H1 (cell line): ENCODE results near the gene ZNF773. TPM values are rescaled to one million over a fixed set of nuclear protein-coding genes. Genes with fewer than 3 reads are reported as not detected.
A peak's percentile ranks its signal among the peaks of the same experiment; 100 is the strongest.
"Not testable (repeated sequence)": the region's sequence is repeated elsewhere in the genome, so short reads cannot be mapped to it uniquely, and the experiment has no call there.

Experiments used
- CTCF ChIA-PET: fragments of 300-600 bp; sonication (Branson Sonifier 250); formaldehyde crosslinking; loops from one replicate; lab custom pipeline; 2021; ENCODE audit not compliant: partially characterized antibody; lab: Charles Lee
- POLR2A ChIA-PET: fragments of 300-600 bp; sonication (Branson Sonifier 250); formaldehyde crosslinking; loops from one replicate; lab custom pipeline; 2021; ENCODE audit warnings: inconsistent platforms; ENCODE audit not compliant: partially characterized antibody; lab: Charles Lee
- DNase-seq, 2 experiments: peaks; one replicate each; pipeline versions ENCODE4 v3.0.0 to v3.0.0-alpha.2; 2010 to 2022; ENCODE audit warnings: low spot score in 2 of 2, low read depth in 1 of 2, mixed read lengths in 1 of 2
- FAIRE-seq: peaks from 2 replicates; lab custom pipeline; 2011; peaks lifted over from hg19 to GRCh38; lab: Jason Lieb, UNC
- H2AFZ ChIP-seq: 2 replicates; pipeline ENCODE4 v1.8.1; 2012; ENCODE audit warnings: low read length, inconsistent platforms
- H2AK5ac ChIP-seq: 2 replicates; pipeline ENCODE4 v1.6.1; 2013; ENCODE audit warnings: low read depth, low read length
- H2BK120ac ChIP-seq: replicated peaks from 2 replicates; pipeline ENCODE3; 2013; ENCODE audit warnings: low read depth, low read length, inconsistent platforms
- H2BK12ac ChIP-seq: 2 replicates; pipeline ENCODE4 v1.6.1; 2013; ENCODE audit warnings: low read depth, low read length
- H2BK15ac ChIP-seq: 2 replicates; pipeline ENCODE4 v1.6.1; 2013; ENCODE audit warnings: low read length
- H2BK20ac ChIP-seq: 2 replicates; pipeline ENCODE4 v1.6.1; 2013; ENCODE audit warnings: low read length
- H2BK5ac ChIP-seq: 2 replicates; pipeline ENCODE4 v1.6.1; 2013; ENCODE audit warnings: low read depth, low read length
- H3K14ac ChIP-seq: 2 replicates; pipeline ENCODE4 v1.6.1; 2013; ENCODE audit warnings: inconsistent platforms; ENCODE audit not compliant: insufficient read length
- H3K18ac ChIP-seq: 2 replicates; pipeline ENCODE4 v1.6.1; 2013; ENCODE audit warnings: low read length; ENCODE audit errors: extremely low read depth
- H3K23ac ChIP-seq: 2 replicates; pipeline ENCODE4 v1.6.1; 2013; ENCODE audit warnings: inconsistent platforms; ENCODE audit not compliant: insufficient read length
- H3K23me2 ChIP-seq: 2 replicates; pipeline ENCODE4 v1.6.1; 2013; ENCODE audit warnings: low read depth, low read length
- H3K27ac ChIP-seq: 2 replicates; pipeline ENCODE4 v1.6.1; 2011; ENCODE audit warnings: low read depth, low read length, inconsistent platforms
- H3K27me3 ChIP-seq, 4 experiments: replicated peaks in 1 of 4; 1 replicate in 1 of 4; 2 replicates in 3 of 4; pipeline versions ENCODE4 v1.6.1 to v1.8.1; 2011 to 2013; ENCODE audit warnings: low read length in 3 of 4, mild to moderate bottlenecking in 3 of 4, inconsistent platforms in 2 of 4, mixed read lengths in 2 of 4, moderate library complexity in 1 of 4; ENCODE audit not compliant: control insufficient read depth in 3 of 4, insufficient read depth in 3 of 4; ENCODE audit errors: extremely low read depth in 1 of 4
- H3K36me3 ChIP-seq, 4 experiments: 2 replicates each; pipeline versions ENCODE4 v1.6.1 to v1.8.1; 2011 to 2013; ENCODE audit warnings: mild to moderate bottlenecking in 4 of 4, low read length in 3 of 4, moderate library complexity in 2 of 4, control low read depth in 1 of 4, inconsistent platforms in 1 of 4; ENCODE audit not compliant: insufficient read depth in 4 of 4, control insufficient read depth in 2 of 4
- H3K4ac ChIP-seq: replicated peaks from 2 replicates; pipeline ENCODE3; 2013; ENCODE audit warnings: low read length, low read depth, mixed read lengths, inconsistent platforms; ENCODE audit not compliant: insufficient read length
- H3K4me1 ChIP-seq, 4 experiments: replicated peaks in 1 of 4; 1 replicate in 1 of 4; 2 replicates in 3 of 4; pipeline versions ENCODE4 v1.6.1 to v1.8.1; 2011 to 2013; ENCODE audit warnings: low read length in 3 of 4, inconsistent platforms in 2 of 4, mixed read lengths in 1 of 4; ENCODE audit not compliant: insufficient read depth in 4 of 4, control insufficient read depth in 3 of 4
- H3K4me2 ChIP-seq, 2 experiments: 2 replicates each; pipeline versions ENCODE4 v1.6.1 to v1.8.1; 2011 to 2013; ENCODE audit warnings: low read depth in 2 of 2, low read length in 2 of 2, control low read depth in 1 of 2, inconsistent platforms in 1 of 2, mild to moderate bottlenecking in 1 of 2; ENCODE audit not compliant: insufficient read depth in 1 of 2
- H3K4me3 ChIP-seq, 4 experiments: fragments of 200-600, 300-600 bp in 1 of 4; sonication (generic), shearing (Covaris generic), sonication (Bioruptor Twin) in 1 of 4; 2 replicates each; pipeline versions ENCODE4 v1.5.1 to v1.8.1; 2011 to 2016; ENCODE audit warnings: low read length in 4 of 4, low read depth in 3 of 4, control low read depth in 2 of 4, inconsistent platforms in 2 of 4, mild to moderate bottlenecking in 2 of 4, mixed read lengths in 1 of 4, moderate library complexity in 1 of 4; ENCODE audit not compliant: insufficient read depth in 2 of 4; ENCODE audit errors: extremely low read depth in 1 of 4
- H3K56ac ChIP-seq: replicated peaks from 2 replicates; pipeline ENCODE3; 2013; ENCODE audit warnings: low read depth, mild to moderate bottlenecking, mixed read lengths, low read length, inconsistent platforms; ENCODE audit not compliant: insufficient read length
- H3K79me1 ChIP-seq: 2 replicates; pipeline ENCODE4 v1.6.1; 2013; ENCODE audit warnings: low read depth, low read length, control low read depth
- H3K79me2 ChIP-seq, 2 experiments: 2 replicates each; pipeline versions ENCODE4 v1.6.1 to v1.8.1; 2012 to 2013; ENCODE audit warnings: low read length in 2 of 2, mild to moderate bottlenecking in 2 of 2, inconsistent platforms in 1 of 2; ENCODE audit not compliant: insufficient read depth in 2 of 2, control insufficient read depth in 1 of 2
- H3K9ac ChIP-seq, 4 experiments: replicated peaks in 1 of 4; 1 replicate in 1 of 4; 2 replicates in 3 of 4; pipeline versions ENCODE4 v1.6.1 to v1.8.1; 2011 to 2013; ENCODE audit warnings: low read depth in 3 of 4, low read length in 3 of 4, control low read depth in 2 of 4, mild to moderate bottlenecking in 2 of 4, moderate library complexity in 2 of 4, inconsistent platforms in 1 of 4; ENCODE audit errors: extremely low read depth in 1 of 4
- H3K9me3 ChIP-seq, 2 experiments: 2 replicates each; pipeline versions ENCODE4 v1.6.1 to v1.8.1; 2012 to 2013; ENCODE audit warnings: mild to moderate bottlenecking in 2 of 2, moderate library complexity in 2 of 2, control low read depth in 1 of 2, inconsistent platforms in 1 of 2, low read depth in 1 of 2, low read length in 1 of 2, mixed read lengths in 1 of 2; ENCODE audit not compliant: insufficient read depth in 2 of 2
- H4K20me1 ChIP-seq, 2 experiments: replicated peaks in 1 of 2; 2 replicates each; pipeline versions ENCODE3 to v1.8.1; 2011 to 2013; ENCODE audit warnings: inconsistent platforms in 2 of 2, low read length in 2 of 2, mild to moderate bottlenecking in 1 of 2; ENCODE audit not compliant: insufficient read depth in 2 of 2, control insufficient read depth in 1 of 2
- H4K5ac ChIP-seq: 2 replicates; pipeline ENCODE4 v1.6.1; 2013; ENCODE audit warnings: low read length, low read depth, mixed read lengths, inconsistent platforms; ENCODE audit not compliant: insufficient read length
- H4K8ac ChIP-seq: 2 replicates; pipeline ENCODE4 v1.8.0; 2013; ENCODE audit warnings: mild to moderate bottlenecking, moderate library complexity, low read length, inconsistent platforms; ENCODE audit not compliant: insufficient read depth; ENCODE audit errors: extremely low read depth
- H4K91ac ChIP-seq: replicated peaks from 2 replicates; pipeline ENCODE3; 2013; ENCODE audit warnings: low read length, mixed read lengths, inconsistent platforms; ENCODE audit not compliant: insufficient read length
- CHD2 ChIP-seq: IDR thresholded peaks from 2 replicates; pipeline ENCODE4 v1.6.1; 2012; ENCODE audit warnings: low read length, improper control_type of control experiment
- CREB1 ChIP-seq: IDR thresholded peaks from 2 replicates; pipeline ENCODE4 v1.6.1; 2012; ENCODE audit warnings: inconsistent platforms
- GABPA ChIP-seq: IDR thresholded peaks from 2 replicates; pipeline ENCODE4 v1.6.1; 2011; ENCODE audit warnings: mild to moderate bottlenecking, low read length, moderate library complexity, borderline replicate concordance; ENCODE audit not compliant: insufficient read depth
- KDM4A ChIP-seq: IDR thresholded peaks from one replicate; pipeline ENCODE4 v1.7.1; 2012; ENCODE audit warnings: low read depth, mild to moderate bottlenecking, moderate library complexity, low read length, inconsistent platforms; ENCODE audit not compliant: severe bottlenecking
- PHF8 ChIP-seq: fragments of 200-600 bp; sonication (generic); conservative IDR thresholded peaks from 2 replicates; pipeline ENCODE4 v1.7.1; 2012; ENCODE audit warnings: low read depth, mild to moderate bottlenecking, inconsistent platforms, low read length, moderate library complexity
- POLR2A ChIP-seq, 2 experiments: IDR thresholded peaks; 1 replicate in 1 of 2; 2 replicates in 1 of 2; pipeline ENCODE4 v1.6.1; 2011; ENCODE audit warnings: low read depth in 2 of 2, low read length in 2 of 2, mild to moderate bottlenecking in 2 of 2; ENCODE audit errors: control extremely low read depth in 1 of 2
- POLR2AphosphoS5 ChIP-seq: IDR thresholded peaks from 2 replicates; pipeline ENCODE4 v1.6.1; 2011; ENCODE audit warnings: low read depth, low read length
- SIN3A ChIP-seq, 2 experiments: IDR thresholded peaks in 1 of 2; conservative IDR thresholded peaks in 1 of 2; 2 replicates each; pipeline ENCODE4 v1.6.1; 2011 to 2012; ENCODE audit warnings: low read length in 2 of 2, improper control_type of control experiment in 1 of 2, low read depth in 1 of 2, mild to moderate bottlenecking in 1 of 2
- SIX5 ChIP-seq: IDR thresholded peaks from 2 replicates; pipeline ENCODE4 v1.6.1; 2011; ENCODE audit warnings: mild to moderate bottlenecking, low read depth, low read length
- SP1 ChIP-seq: IDR thresholded peaks from 2 replicates; pipeline ENCODE4 v1.6.1; 2011; ENCODE audit warnings: low read depth, low read length
- SP2 ChIP-seq: IDR thresholded peaks from 2 replicates; pipeline ENCODE4 v1.6.1; 2012; ENCODE audit warnings: mild to moderate bottlenecking, low read length, inconsistent platforms
- TAF1 ChIP-seq: IDR thresholded peaks from 2 replicates; pipeline ENCODE4 v1.6.1; 2011; ENCODE audit warnings: mild to moderate bottlenecking, low read depth, low read length
- TBP ChIP-seq: IDR thresholded peaks from 2 replicates; pipeline ENCODE4 v1.6.1; 2011; ENCODE audit warnings: low read depth, low read length, improper control_type of control experiment
- WGBS, 2 experiments: shearing (Covaris generic) in 1 of 2; methylation state at CpG; one replicate each; pipeline versions ENCODE4 v1.1.6 to v1.1.7; 2013 to 2015; ENCODE audit warnings: low lambda C conversion rate in 2 of 2, mixed read lengths in 2 of 2, inconsistent platforms in 1 of 2, low coverage in 1 of 2, missing lambda C conversion rate in 1 of 2; ENCODE audit not compliant: insufficient replicate concordance in 2 of 2, insufficient coverage in 1 of 2, insufficient read length in 1 of 2; ENCODE audit errors: extremely low coverage in 1 of 2, missing lambda C conversion rate in 1 of 2; 5-methylcytosine and 5-hydroxymethylcytosine counted together
- polyA plus RNA-seq, 7 experiments: library from polyadenylated mRNA; depleted of rRNA in 3 of 7; stranded (reverse) in 5 of 7; unstranded in 2 of 7; fragments of >200 nt in 5 of 7; fragments of 200-250 nt in 2 of 7; gene quantifications; 1 replicate in 5 of 7; 2 replicates in 1 of 7; 4 replicates in 1 of 7; pipeline versions ENCODE4 v1.2.1 to v1.2.3, GENCODE V29; 2011 to 2013; ENCODE audit warnings: missing spikeins in 2 of 7, mixed read lengths in 2 of 7
- total RNA-seq: library from RNA; stranded (reverse); fragmentation: NEBNext Ultra II Directional; extraction: Animal tissue kit (Norgen Biotek cat#: 25700); gene quantifications from 2 replicates; pipeline ENCODE4 v1.2.1, GENCODE V29; 2021

Gene ZNF773
- total and polyA plus RNA-seq, 2 of the 8 experiments (the other 6 are each of a cell fraction or from before 2014, with no cell fraction given): 4.2 to 8.3 TPM

DNA sequence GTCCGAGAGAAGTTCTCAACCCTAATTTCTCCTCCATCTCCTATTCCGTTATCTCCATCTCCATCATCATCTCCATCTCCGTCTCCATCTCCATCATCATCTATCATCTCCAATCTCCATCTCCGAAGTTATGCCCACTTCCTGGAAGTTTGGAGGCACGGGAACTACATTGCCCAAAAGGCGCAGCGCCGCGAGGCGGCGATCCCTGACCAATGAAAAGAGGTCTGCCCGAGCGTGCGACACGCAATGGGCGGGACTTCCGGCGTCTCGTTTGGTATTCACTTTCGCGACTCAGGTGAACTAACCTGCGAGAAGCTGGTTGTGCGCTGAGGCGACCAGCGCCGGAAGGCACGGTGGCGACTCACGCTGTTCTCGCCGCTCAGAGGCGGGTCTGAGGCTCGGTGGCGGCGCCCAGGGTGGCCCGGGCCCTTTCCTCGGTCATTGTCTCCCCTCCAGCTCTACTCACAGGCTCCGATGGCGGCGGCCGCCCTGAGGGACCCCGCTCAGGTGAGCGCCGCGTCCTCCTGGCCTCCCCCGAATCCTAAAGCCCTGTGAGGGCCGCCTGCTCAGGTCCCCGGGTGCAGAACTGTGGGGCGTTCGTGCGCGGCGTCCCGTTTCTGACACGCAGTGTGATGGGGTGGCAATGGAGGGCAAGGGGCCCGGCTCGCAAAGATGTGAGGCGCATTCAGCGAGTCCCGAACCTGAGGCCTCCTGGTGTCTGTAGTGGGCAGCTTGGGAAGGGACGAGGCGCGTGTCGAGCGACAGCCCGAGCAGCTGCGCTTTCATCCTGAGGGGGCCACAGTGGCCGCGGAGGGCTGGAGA lies 12.1 kb upstream of the ZNF773 start, which contains the start of gene ZNF419:
Gene ZNF419, plus strand, starts transcription at position 274 of the 822 bp plus-strand sequence. Its CDS starts 201 bp downstream, at position 475.
- POLR2A ChIA-PET: interaction anchor here (0.9 to 4.1 kb wide), 12 partner anchors 9 to 514 kb away, joined by 3 to 20 read pairs (median 4); partner anchors contain the start of genes ZNF134, ZNF606, ZNF749 and ZNF772

More for the DNA sequence above, 12.1 kb upstream of the ZNF773 start, which contains the start of gene ZNF419:
- not testable (repeated sequence) for H3K79me1 ChIP-seq, H3K14ac ChIP-seq, H2BK5ac ChIP-seq, H3K23ac ChIP-seq, H3K18ac ChIP-seq, H3K4me1 ChIP-seq, H2BK120ac ChIP-seq, H3K79me2 ChIP-seq, H2BK15ac ChIP-seq, H3K9me3 ChIP-seq, H2BK12ac ChIP-seq, H3K27me3 ChIP-seq, H3K4ac ChIP-seq, H3K23me2 ChIP-seq, H4K91ac ChIP-seq, H2BK20ac ChIP-seq, H2AK5ac ChIP-seq, H3K56ac ChIP-seq, H4K20me1 ChIP-seq
- peak; percentile 89 for FAIRE-seq
- peak within 1 kb of the TSS; percentile 81 for H4K5ac ChIP-seq
- peak within 1 kb of the TSS; percentile 80 to 90 for H3K4me2 ChIP-seq
- CTCF ChIA-PET: interaction anchor here (0.8 to 1.6 kb wide), 4 partner anchors 10 to 82 kb away, joined by 3 to 6 read pairs (median 4); partner anchors contain the start of genes ZNF749 and ZNF772
- TF ChIP-seq TBP (peak; percentile 79), SIX5 (peak; percentile 91), CHD2 (peak; percentile 84), GABPA (peak; percentile 95), TAF1 (peak; percentile 88), POLR2A (IDR thresholded peaks at IDR 0.05; ENCODE audit: control extremely low read depth in 1 of 2, low read depth in 2 of 2, low read length in 2 of 2) (peak; percentile 71 to 94), SIN3A (conservative IDR thresholded peaks at IDR 0.05 in 1 of 2, IDR thresholded peaks at IDR 0.05 in 1 of 2; ENCODE audit: low read depth in 1 of 2, low read length in 2 of 2) (peak in 1 of 2 experiments; percentile 57; a peak in 1 of 4 replicates), POLR2AphosphoS5 (peak; percentile 91), SP1 (peak; percentile 92), KDM4A (peak; percentile 70), CREB1 (peak; percentile 86), SP2 (peak; percentile 54; the same call in 1 of the 2 replicates), PHF8 (peak; percentile 81)
- H4K8ac ChIP-seq: peak within 1 kb of the TSS; percentile 93; the same call in 1 of the 2 replicates
- peak within 1 kb of the TSS; percentile 75 to 94 (median 90) for H3K4me3 ChIP-seq
- peak within 1 kb of the TSS; percentile 70; the same call in 1 of the 2 replicates for H3K27ac ChIP-seq
- H3K9ac ChIP-seq: peak within 1 kb of the TSS in 3 of 4 experiments; percentile 82 to 91 (median 84); a peak in 6 of 7 replicates
- peak within 1 kb of the TSS; percentile 93 for H2AFZ ChIP-seq
- DNase-seq: peak; percentile 70 to 95
- H3K36me3 ChIP-seq: peaks cover 2 to 21% (median 8%) of the 10 kb centered on the region in 4 experiments; a peak in 6 of 8 replicates
- WGBS, 2 experiments: 3 to 83% methylated on average over 1 to 50 of the region's 69 CpGs
